Cardiac fibroblast (primary cell): ENCODE measurements around the gene DOK3.

ENCODE experiments used
- DNase-seq, 2 donors: peaks; one replicate each; pipeline versions ENCODE4 v3.0.0 to v3.0.0-alpha.2; 2010; ENCODE audit warnings: low read depth in 2 of 2
- H3K4me3 ChIP-seq, 2 donors: replicated peaks in 1 of 2; 1 replicate in 1 of 2; 2 replicates in 1 of 2; pipeline ENCODE4 v1.5.1; 2011; ENCODE audit warnings: low read depth in 2 of 2, low read length in 2 of 2, mild to moderate bottlenecking in 2 of 2, moderate library complexity in 1 of 2
- CTCF ChIP-seq: IDR thresholded peaks from one replicate; pipeline ENCODE4 v1.5.1; 2011; ENCODE audit warnings: low read depth, mild to moderate bottlenecking, low read length, inconsistent platforms

The DOK3 gene

GRCh38 chr5:177455036-177455660 lies 54.5 kb downstream of the DOK3 start:
- peak; percentile 59 to 67 for DNase-seq
- peak; percentile 41 for TF ChIP-seq CTCF

GRCh38 chr5:177454397-177455035 lies 55.1 kb downstream of the DOK3 start:
- TF ChIP-seq CTCF, result peak; percentile 51
- DNase-seq, result peak; percentile 89
- H3K4me3 ChIP-seq, result peak overlapping the region; percentile 45 to 49

More at GRCh38 chr5:177455036-177455660, 54.5 kb downstream of the DOK3 start:
- peak overlapping the region; percentile 45 to 49 for H3K4me3 ChIP-seq

GRCh38 chr5:177453852-177454396 lies 55.7 kb downstream of the DOK3 start:
- H3K4me3 ChIP-seq, result peak overlapping the region; percentile 24 to 26
- peak in 1 of 2 donors; percentile 45 for DNase-seq
- no peak for TF ChIP-seq CTCF

GRCh38 chr5:177452688-177453638 lies 56.7 kb downstream of the DOK3 start:
- H3K4me3 ChIP-seq, result no peak overlapping the region
- TF ChIP-seq CTCF, result no peak
- no peak for DNase-seq
